H1 (cell line): Measurements from ENCODE around the gene ACTR5. TPM values are rescaled to one million over a fixed set of nuclear protein-coding genes. Genes with fewer than 3 reads are reported as not detected.
A peak's percentile ranks its signal among the peaks of the same experiment; 100 is the strongest.

Source experiments
- CBX8 ChIP-seq: fragments of 300-800, 300-1000 bp; sonication (generic); IDR thresholded peaks from 2 replicates; pipeline ENCODE4 v1.7.1; 2016; ENCODE audit warnings: low read depth, low read length, borderline replicate concordance
- CTBP2 ChIP-seq: IDR thresholded peaks from 2 replicates; pipeline ENCODE4 v1.7.0; 2011; ENCODE audit warnings: borderline replicate concordance, mild to moderate bottlenecking, moderate library complexity, mixed read lengths, low read length; ENCODE audit not compliant: insufficient read depth, insufficient read length
- JUN ChIP-seq: IDR thresholded peaks from 2 replicates; pipeline ENCODE4 v1.6.1; 2011; ENCODE audit warnings: low read depth, mild to moderate bottlenecking, improper control_type of control experiment, low read length
- RNF2 ChIP-seq: fragments of 200-900, 300-1000 bp; sonication (generic); IDR thresholded peaks from 2 replicates; pipeline ENCODE4 v1.7.1; 2016; ENCODE audit warnings: borderline replicate concordance, low read depth, mild to moderate bottlenecking, antibody characterized with exemption, low read length; ENCODE audit not compliant: poor library complexity, severe bottlenecking; ENCODE audit errors: missing control alignments
- SP1 ChIP-seq: IDR thresholded peaks from 2 replicates; pipeline ENCODE4 v1.6.1; 2011; ENCODE audit warnings: low read depth, low read length
- SUZ12 ChIP-seq: fragments of 200-600 bp; sonication (generic); IDR thresholded peaks from 2 replicates; pipeline ENCODE4 v1.6.1; 2012; ENCODE audit warnings: mild to moderate bottlenecking, inconsistent platforms, low read length, moderate library complexity, mixed read lengths
- polyA plus RNA-seq, 7 experiments: library from polyadenylated mRNA; depleted of rRNA in 3 of 7; stranded (reverse) in 5 of 7; unstranded in 2 of 7; fragments of >200 nt in 5 of 7; fragments of 200-250 nt in 2 of 7; gene quantifications; 1 replicate in 5 of 7; 2 replicates in 1 of 7; 4 replicates in 1 of 7; pipeline versions ENCODE4 v1.2.1 to v1.2.3, GENCODE V29; 2011 to 2013; ENCODE audit warnings: missing spikeins in 2 of 7, mixed read lengths in 2 of 7
- total RNA-seq: library from RNA; stranded (reverse); fragmentation: NEBNext Ultra II Directional; extraction: Animal tissue kit (Norgen Biotek cat#: 25700); gene quantifications from 2 replicates; pipeline ENCODE4 v1.2.1, GENCODE V29; 2021
- TF ChIP-seq, protein P1 (sequence below): IDR thresholded peaks from 2 replicates; pipeline ENCODE4 v1.6.1; 2011; ENCODE audit warnings: low read length, improper control_type of control experiment

Gene ACTR5
- total and polyA plus RNA-seq, 2 of the 8 experiments (the other 6 are each of a cell fraction or from before 2014, with no cell fraction given) = 10.4 to 14.4 TPM

DNA sequence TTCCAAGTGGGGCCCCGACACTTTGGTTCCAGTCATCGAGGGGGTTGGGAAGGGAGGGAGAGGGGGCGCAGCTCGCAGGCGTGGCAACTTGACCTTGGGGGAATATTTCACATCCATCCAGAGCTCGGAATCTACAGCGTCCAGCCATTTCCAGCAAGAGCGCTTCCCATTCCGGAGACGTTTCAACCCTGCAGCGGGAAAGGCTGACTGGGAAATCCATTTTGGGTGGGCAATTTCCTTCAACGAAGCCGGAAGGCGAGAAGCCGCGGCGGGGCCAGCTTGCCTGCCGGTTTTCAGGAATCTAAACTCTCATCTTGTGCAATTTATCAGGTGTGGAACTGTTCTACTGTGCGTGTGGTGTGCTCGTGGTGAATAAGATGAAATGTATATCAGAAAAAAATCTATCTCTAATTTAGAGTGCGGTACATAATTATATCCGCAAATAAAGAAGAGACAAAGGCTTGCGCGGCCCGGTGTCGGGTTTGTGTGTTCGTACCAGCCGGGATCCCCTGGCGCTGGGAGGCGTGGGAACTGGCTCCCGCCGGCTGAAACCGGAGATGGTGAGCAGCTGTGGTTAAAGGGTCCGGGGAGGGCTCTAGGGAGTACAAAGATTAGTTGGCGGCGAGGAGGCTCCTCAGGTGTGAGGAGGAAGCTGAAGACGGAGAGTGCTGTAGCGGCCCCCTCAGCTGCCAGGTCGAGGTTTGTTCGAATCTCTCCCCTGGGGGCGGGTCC lies 19.2 kb upstream of the ACTR5 start (continued):
- TF ChIP-seq, protein P1, sequence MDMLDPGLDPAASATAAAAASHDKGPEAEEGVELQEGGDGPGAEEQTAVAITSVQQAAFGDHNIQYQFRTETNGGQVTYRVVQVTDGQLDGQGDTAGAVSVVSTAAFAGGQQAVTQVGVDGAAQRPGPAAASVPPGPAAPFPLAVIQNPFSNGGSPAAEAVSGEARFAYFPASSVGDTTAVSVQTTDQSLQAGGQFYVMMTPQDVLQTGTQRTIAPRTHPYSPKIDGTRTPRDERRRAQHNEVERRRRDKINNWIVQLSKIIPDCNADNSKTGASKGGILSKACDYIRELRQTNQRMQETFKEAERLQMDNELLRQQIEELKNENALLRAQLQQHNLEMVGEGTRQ = no peak
- TF ChIP-seq JUN = 0 out of 2 replicates have a peak, but pooled peaks have one; percentile 53
- TF ChIP-seq SP1 = peak; percentile 75
- TF ChIP-seq RNF2 = peak; percentile 79
- peak; percentile 43 for TF ChIP-seq SUZ12
- peak; percentile 32; the same call in 1 of the 2 replicates for TF ChIP-seq CBX8
- TF ChIP-seq CTBP2 = peak; percentile 99
- TF ChIP-seq, all 59 proteins: peak for 12
